G401.6 (cell line): ENCODE results near the gene CHERP.
"Not testable (repeated sequence)": the region's sequence is repeated elsewhere in the genome, so short reads cannot be mapped to it uniquely, and the experiment has no call there.

Experiments
- FAIRE-seq: peaks from 2 replicates; lab custom pipeline; 2012; peaks lifted over from hg19 to GRCh38; lab: Jason Lieb, UNC

CHERP gene

GRCh38 chr19:16520074-16520973, 21.9 kb downstream of the CHERP start:
- FAIRE-seq = no peak

- FAIRE-seq = no peak
Observed at GRCh38 chr19:16519230-16519687, 23.0 kb downstream of the CHERP start.

- no peak for FAIRE-seq
Observed at GRCh38 chr19:16518483-16519229, 23.6 kb downstream of the CHERP start.

- no peak for FAIRE-seq
Observed at GRCh38 chr19:16518061-16518460, 24.2 kb downstream of the CHERP start.

GRCh38 chr19:16516923-16517610, 25.2 kb downstream of the CHERP start:
- FAIRE-seq = no peak

- FAIRE-seq = no peak
Observed at GRCh38 chr19:16516381-16516780, 25.9 kb downstream of the CHERP start.

GRCh38 chr19:16514383-16515019, 27.7 kb downstream of the CHERP start:
- no peak for FAIRE-seq

- FAIRE-seq = not testable (repeated sequence)
Observed at GRCh38 chr19:16512611-16513010, 29.6 kb downstream of the CHERP start.

GRCh38 chr19:16509141-16510061, 32.8 kb downstream of the CHERP start:
- FAIRE-seq = no peak

- no peak for FAIRE-seq
Observed at GRCh38 chr19:16508546-16508945, 33.7 kb downstream of the CHERP start.

- FAIRE-seq = no peak
Observed at GRCh38 chr19:16506961-16507360, 35.3 kb downstream of the CHERP start.

GRCh38 chr19:16506161-16506560, 36.1 kb downstream of the CHERP start:
- not testable (repeated sequence) for FAIRE-seq

- no peak for FAIRE-seq
Observed at GRCh38 chr19:16504271-16504670, 38.0 kb downstream of the CHERP start.

GRCh38 chr19:16497837-16498236, 44.4 kb downstream of the CHERP start:
- no peak for FAIRE-seq

GRCh38 chr19:16497042-16497441, 45.2 kb downstream of the CHERP start:
- FAIRE-seq = no peak

GRCh38 chr19:16496613-16496983, 45.6 kb downstream of the CHERP start:
- FAIRE-seq = no peak

GRCh38 chr19:16495982-16496612, 46.1 kb downstream of the CHERP start, which contains the start of the genes C19orf44 and CALR3:
Gene C19orf44, plus strand, starts transcription at chr19:16496394. Its CDS starts 4,399 bp downstream, at chr19:16500793.
Gene CALR3, minus strand, starts transcription at chr19:16496167. Its CDS starts 38 bp downstream, at chr19:16496129.
- peak; percentile 97 for FAIRE-seq

- FAIRE-seq = not testable (repeated sequence)
Observed at GRCh38 chr19:16486476-16486875, 55.8 kb downstream of the CHERP start.

- FAIRE-seq = no peak
Observed at GRCh38 chr19:16482745-16483144, 59.5 kb downstream of the CHERP start.

GRCh38 chr19:16477311-16477710, 64.9 kb downstream of the CHERP start:
- FAIRE-seq = no peak
